HS-27A (cell line): Measurements from ENCODE around the gene IMMP2L.
"Not testable (repeated sequence)": the region's sequence is repeated elsewhere in the genome, so short reads cannot be mapped to it uniquely, and the experiment has no call there.

ENCODE experiments used
- DNase-seq: peaks from one replicate; pipeline ENCODE4 v3.0.0-alpha.2; 2012; ENCODE audit warnings: low read depth, missing footprints

Gene IMMP2L

DNA sequence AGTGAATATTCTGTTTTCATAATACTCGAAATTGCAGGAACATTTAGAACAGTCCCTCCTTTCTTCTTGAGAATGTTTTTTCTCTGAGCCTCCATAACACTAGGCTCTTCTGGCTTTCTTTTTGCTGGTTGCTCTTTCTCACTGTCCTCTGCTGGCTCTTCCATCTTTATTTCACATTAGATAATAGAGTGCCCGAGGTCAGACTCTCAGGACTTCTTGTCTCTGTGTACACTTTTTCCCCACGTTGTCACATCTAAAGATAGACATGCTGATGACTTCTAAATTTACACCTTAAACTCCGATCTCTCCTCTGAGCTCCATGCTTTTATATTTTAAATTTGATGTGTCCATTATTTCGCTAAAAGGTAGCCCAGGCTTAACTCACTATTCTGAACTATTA is 486.8 kb downstream of the IMMP2L start:
- DNase-seq, result no peak

DNA sequence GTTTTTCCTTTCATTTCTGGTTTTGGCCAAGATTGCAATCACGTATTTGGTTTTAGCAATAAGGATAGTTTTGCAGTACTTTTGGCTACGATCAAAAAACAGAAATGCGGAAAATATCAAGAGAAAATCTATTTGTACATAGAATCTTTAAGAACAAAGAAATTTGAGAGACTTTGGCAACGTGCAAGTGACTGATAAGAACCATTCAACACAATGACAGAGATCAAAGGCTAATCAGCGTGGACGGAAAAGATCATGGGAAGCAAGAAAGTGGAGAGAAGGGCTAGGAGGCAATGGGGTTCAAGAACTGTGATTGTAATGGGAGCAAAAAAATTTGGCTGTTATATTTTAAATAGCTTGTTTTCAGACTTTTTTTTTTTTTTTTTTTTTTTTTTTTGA is 487.5 kb downstream of the IMMP2L start:
- no peak for DNase-seq

DNA sequence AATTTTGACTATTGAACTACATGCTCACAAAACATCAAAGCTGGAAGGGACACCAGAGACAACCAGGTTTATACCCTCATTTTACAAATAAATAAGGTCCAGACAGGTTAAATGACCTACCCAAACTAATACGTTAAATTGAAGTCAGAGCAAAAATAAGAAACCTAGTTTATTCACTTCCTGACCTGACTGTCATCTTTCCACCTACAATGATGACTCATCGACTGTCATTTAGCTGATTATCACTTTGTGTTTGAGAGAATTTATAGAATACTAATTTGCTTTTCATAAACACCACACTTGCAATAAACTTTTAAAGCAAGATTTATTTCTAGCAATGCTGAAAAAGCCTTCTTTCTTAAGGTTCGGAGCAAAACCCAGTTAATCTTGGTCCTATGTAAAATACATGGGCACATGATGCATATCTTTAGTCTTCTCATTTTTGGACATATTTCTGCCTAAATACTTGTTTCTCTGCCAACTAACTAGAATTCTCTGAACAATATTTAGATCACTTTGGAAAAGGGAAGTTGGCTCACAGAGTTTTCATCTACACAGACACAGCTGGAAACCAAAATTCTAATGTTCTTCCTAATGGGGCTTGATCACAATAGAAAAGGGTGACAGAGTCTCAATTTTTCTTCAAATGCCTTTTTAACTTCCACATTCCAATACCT is 488.1 kb downstream of the IMMP2L start:
- no peak for DNase-seq

DNA sequence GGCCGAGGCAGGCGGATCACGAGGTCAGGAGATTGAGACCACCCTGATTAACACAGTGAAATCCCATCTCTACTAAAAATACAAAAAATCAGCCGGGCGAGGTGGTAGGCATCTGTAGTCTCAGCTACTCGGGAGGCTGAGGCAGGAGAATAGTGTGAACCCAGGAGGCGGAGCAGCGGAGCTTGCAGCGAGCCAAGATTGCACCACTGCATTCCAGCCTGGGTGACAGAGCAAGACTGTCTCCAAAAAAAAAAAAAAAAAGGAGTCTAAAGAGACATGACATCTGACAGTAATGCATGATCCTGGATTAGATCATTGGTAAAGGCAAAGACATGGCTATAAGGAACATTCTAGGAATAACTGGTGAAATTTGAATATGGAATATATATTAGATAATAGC is 489.6 kb downstream of the IMMP2L start:
- DNase-seq, result not testable (repeated sequence)

- no peak for DNase-seq
These were observed 490.7 kb downstream of the IMMP2L start for GRCh38 chr7:111071556-111071955.

DNA sequence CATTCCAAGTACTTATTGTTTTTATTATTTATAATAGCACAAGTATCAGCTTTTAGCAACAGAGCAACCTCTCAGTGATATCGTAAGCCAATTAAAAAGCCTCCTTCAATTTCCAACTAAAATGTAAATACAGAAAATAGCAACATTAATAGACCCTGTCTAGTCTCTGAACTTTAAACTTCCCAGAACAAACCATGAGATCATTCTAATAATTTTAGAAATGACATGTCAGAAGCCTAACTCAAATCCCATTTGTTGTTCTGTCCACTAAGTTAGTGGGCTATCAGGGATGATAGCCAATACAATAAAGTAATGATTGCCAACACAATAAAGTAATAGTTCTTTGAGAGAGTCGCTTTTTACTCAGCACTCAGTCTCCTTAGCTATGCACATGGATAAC is 493.7 kb downstream of the IMMP2L start:
- DNase-seq, result no peak

- DNase-seq, result no peak
These were observed 494.6 kb downstream of the IMMP2L start for GRCh38 chr7:111067682-111068081.

DNA sequence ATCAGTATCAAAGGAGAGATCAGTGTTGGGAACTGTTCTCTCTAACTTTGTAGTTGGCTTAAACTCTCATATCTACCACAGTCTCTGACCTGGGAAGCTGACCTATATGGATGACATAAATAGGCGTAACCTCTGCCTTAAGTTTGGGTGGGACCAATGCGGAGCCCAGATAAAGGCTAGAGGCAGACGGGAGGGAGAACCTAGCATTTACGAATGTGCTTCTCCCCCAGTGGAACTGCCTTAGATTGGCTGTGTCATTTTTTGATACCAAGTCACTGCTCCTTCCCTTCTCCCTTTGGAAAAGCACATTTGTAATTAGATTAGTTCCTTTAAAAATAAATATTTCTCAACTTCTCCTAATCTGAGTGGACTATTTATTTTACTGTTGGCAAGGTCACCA is 495.0 kb downstream of the IMMP2L start:
- DNase-seq, result no peak

DNA sequence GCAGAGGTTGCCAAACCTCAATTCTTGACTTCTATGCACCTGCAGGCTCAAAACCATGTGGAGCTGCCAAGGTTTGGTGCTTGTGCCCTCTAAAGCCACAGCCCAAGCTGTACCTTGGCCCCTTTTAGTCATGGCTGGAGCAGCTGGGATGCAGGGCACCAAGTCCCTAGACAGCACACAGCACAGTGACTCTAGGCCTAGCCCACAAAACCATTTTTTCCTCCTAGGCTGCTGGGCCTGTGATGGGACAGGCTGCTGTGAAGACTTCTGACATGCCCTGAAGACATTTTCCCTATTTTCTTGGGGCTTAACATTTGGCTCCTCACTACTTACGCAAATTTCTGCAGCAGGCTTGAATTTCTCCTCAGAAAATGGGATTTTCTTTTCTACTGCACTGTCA is 499.1 kb downstream of the IMMP2L start:
- DNase-seq, result no peak

- DNase-seq, result no peak
These were observed 502.5 kb downstream of the IMMP2L start for GRCh38 chr7:111059833-111060232.

DNA sequence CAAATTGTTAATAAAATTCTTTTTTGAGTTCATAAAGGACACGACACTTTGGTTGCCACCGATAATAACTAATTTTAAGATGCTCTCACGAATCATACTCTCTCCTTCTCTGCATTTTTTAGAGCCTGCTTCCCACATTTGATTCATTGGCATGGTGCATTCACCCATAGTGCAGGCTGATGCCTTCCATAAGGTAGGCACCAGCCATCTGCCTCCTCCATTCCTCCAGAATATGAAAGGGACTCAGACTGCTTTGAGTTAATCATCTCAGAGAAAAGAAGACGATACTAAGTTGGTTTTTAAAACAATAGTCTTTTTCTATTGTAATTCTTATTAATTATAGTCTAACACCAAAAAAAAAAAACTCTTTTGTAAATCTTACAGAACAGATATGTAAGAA is 505.2 kb downstream of the IMMP2L start:
- DNase-seq, result no peak

DNA sequence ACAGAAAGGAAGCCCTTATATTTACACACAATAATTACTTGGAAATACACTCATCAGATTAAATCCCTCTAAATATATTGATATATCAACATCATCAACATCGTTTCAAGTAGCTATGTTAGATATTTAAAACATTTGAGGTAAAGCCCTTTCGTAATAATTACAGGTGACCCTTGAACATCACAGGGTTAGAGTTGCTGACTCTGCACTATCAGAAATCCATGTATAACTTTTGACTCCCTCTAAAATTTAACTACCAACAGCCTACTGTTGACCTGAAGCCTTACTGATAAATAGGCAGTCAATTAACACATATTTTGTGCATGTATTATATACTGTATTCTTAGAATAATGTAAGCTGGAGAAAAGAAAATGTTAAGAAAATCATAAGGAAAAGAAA is 505.9 kb downstream of the IMMP2L start:
- no peak for DNase-seq

DNA sequence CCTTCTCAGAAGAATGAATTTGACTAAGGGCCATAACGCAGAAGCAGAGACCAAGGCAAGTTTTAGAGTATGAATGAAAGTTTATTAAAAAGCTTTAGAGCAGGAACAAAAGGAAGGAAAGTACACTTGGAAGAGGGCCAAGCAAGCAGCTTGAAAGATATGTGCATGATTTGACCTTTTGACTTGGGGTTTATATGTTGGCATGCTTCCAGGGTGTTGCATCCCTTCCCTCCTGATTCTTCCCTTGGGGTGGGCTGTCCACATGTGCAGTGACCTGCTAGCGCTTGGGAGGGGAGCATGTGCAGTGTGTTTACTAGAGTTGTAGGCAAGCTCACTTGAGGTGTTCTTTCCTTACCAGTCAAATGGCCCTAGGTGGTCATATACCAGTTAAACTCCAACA is 509.3 kb downstream of the IMMP2L start:
- no peak for DNase-seq

DNA sequence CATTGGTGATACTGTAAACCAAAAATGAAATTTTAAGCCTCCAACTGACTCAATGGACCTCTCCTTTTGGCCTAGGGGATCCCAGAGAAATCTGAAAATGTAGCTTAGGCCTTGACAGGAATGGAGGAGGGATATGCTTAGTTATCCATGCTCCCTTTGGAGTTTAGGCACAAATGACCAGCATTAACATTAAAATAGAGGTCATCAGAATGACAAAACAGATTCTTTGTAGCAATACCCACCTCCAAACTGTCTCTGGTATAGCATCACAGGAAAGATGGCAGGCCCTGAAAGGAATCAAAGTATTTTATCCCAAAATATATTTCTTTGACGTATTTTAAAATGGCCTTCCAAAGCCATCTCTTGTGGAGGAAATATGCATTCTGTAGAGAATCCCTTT is 510.5 kb downstream of the IMMP2L start:
- no peak for DNase-seq

GRCh38 chr7:111050875-111051416 is 511.3 kb downstream of the IMMP2L start:
- no peak for DNase-seq

GRCh38 chr7:111049971-111050680 is 512.2 kb downstream of the IMMP2L start:
- no peak for DNase-seq

- DNase-seq, result no peak
These were observed 514.7 kb downstream of the IMMP2L start for GRCh38 chr7:111047595-111047994.

DNA sequence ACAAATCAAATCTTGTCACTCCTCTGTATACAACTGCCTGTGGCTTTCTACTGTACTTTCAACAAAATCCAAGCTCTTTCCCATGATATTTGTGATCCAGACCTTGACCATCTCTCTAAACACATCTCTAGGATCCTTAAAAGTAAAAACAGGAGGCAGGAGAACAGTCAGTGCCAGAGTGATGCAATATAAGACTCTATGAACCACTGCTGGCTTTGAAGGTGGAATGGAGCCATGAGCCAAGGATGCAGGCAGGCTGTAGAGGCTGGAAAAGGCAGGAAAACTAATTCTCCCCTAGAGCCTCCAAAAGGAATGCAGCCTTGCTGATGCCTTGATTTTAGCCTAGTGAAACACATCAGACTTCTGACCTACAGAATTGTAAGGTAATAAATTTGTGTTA is 516.8 kb downstream of the IMMP2L start:
- DNase-seq, result no peak

DNA sequence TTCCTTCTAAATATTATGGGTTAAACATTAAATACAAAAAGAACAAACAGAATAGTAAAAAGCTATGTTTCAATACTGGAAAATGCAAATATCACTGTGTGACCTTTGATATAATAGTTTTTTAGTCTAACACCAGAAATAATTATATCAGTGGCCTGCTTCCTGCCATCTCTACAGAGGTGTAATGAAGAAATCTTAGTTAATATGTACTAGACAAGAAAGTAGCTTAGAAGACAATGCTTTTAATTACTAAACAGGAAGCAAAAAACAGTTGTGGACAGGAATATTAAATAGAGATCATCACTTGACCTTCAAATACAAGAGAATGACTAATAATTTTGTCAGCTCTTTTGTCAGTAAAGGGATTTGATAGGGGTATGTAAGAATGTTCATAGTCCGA is 518.7 kb downstream of the IMMP2L start:
- no peak for DNase-seq

- no peak for DNase-seq
These were observed 519.5 kb downstream of the IMMP2L start for GRCh38 chr7:111042842-111043241.

DNA sequence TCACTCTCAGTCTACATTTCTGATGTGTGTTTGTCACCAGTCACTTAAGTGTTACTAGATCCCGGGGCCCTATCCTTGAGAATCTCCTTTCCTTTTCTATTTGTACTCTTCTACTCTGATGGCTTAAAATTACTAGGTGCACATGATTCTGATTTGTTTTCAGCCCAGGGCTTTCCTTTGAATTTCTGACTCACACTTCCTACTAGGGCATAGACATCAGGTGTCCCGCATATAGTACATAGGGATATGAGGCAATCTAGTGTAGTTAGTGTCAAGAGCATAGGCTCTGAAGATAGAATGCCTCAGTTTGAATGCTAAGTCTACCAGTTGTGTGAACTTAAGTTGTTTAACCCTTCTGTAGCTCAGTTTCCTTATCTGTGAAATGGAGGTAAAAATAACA is 520.7 kb downstream of the IMMP2L start:
- DNase-seq, result no peak

DNA sequence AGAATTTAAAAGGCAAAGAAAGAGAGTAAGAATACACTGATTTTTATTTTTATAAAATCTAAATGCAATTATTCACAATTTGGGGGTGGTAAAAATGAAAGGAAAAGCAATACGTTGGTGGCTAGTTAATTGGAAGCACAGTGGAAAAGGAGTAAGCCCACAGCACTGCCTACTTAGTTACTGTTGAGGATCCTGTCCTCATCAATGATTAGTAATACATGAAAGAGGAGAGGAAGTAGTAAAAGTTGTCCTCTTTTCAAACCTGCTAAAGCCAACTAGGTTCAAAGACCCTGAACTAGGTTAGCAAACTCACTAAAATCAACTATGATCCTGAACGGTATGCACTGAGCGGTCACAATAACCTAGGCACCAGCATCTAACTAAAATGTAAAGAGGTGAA is 524.1 kb downstream of the IMMP2L start:
- no peak for DNase-seq

DNA sequence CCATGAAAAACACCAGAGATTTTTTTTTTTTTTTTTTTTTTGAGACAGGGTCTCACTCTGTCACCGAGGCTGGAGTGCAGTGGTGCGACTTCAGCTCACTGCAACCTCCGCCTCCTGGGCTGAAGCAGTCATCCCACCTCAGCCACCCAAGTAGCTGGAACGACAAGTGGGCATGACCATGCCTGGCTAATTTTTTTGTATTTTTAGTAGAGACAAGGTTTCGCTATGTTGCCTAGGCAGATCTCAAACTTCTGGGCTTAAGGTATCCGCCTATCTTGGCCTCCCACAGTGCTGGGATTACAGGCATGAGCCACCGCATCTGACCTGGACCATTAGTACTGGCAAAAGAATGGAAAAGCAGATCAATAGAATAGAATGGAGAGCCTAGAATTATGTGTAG is 530.4 kb downstream of the IMMP2L start:
- DNase-seq, result no peak

DNA sequence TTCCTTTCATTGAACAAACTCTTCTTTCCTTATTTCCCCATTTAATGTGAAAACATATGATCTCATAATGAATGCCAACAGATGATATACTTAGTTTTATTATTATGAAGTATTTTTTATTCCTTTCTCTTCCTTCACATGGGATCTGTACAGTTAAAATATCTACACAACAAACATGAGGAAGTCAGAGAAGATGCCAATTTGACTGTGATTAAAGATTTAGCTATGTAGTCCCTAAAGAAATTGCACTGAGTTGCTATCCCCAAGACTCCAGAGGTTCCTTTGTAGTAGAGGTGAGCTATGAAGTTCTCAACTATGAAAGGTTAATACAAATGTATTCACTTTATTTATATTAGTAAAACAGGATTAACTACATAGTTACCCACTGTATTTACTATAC is 532.0 kb downstream of the IMMP2L start:
- no peak for DNase-seq
